PFSK-1 (cell line): ENCODE measurements around the gene KIFAP3.

ENCODE experiments used
- FOXP2 ChIP-seq: optimal IDR thresholded peaks from 2 replicates; pipeline ENCODE3; 2011; ENCODE audit warnings: borderline replicate concordance, control low read depth, inconsistent platforms; ENCODE audit not compliant: insufficient read depth; ENCODE audit errors: extremely low read length, extremely low read depth
- POLR2AphosphoS5 ChIP-seq: IDR thresholded peaks from 2 replicates; pipeline ENCODE4 v1.6.1; 2012; ENCODE audit warnings: low read depth, mild to moderate bottlenecking, control low read depth, low read length, moderate library complexity
- SIN3A ChIP-seq: IDR thresholded peaks from 2 replicates; pipeline ENCODE4 v1.6.1; 2012; ENCODE audit warnings: mild to moderate bottlenecking, low read length, moderate library complexity, borderline replicate concordance; ENCODE audit not compliant: insufficient read depth
- TAF1 ChIP-seq: IDR thresholded peaks from 2 replicates; pipeline ENCODE4 v1.6.1; 2012; ENCODE audit warnings: low read length, control low read depth, borderline replicate concordance; ENCODE audit not compliant: insufficient read depth
- TF ChIP-seq, protein P1 (sequence below), 2 experiments: IDR thresholded peaks; 2 replicates each; pipeline versions ENCODE4 v1.6.1 to v1.8.0; 2011 to 2012; ENCODE audit warnings: low read depth in 2 of 2, low read length in 2 of 2, control low read depth in 1 of 2, inconsistent platforms in 1 of 2, mild to moderate bottlenecking in 1 of 2, moderate library complexity in 1 of 2; ENCODE audit not compliant: insufficient read depth in 1 of 2

KIFAP3 gene

GRCh38 chr1:170041423-170042192 lies 32.9 kb downstream of the KIFAP3 start:
- no peak for TF ChIP-seq TAF1
- TF ChIP-seq FOXP2, result no peak
- TF ChIP-seq, protein P1, sequence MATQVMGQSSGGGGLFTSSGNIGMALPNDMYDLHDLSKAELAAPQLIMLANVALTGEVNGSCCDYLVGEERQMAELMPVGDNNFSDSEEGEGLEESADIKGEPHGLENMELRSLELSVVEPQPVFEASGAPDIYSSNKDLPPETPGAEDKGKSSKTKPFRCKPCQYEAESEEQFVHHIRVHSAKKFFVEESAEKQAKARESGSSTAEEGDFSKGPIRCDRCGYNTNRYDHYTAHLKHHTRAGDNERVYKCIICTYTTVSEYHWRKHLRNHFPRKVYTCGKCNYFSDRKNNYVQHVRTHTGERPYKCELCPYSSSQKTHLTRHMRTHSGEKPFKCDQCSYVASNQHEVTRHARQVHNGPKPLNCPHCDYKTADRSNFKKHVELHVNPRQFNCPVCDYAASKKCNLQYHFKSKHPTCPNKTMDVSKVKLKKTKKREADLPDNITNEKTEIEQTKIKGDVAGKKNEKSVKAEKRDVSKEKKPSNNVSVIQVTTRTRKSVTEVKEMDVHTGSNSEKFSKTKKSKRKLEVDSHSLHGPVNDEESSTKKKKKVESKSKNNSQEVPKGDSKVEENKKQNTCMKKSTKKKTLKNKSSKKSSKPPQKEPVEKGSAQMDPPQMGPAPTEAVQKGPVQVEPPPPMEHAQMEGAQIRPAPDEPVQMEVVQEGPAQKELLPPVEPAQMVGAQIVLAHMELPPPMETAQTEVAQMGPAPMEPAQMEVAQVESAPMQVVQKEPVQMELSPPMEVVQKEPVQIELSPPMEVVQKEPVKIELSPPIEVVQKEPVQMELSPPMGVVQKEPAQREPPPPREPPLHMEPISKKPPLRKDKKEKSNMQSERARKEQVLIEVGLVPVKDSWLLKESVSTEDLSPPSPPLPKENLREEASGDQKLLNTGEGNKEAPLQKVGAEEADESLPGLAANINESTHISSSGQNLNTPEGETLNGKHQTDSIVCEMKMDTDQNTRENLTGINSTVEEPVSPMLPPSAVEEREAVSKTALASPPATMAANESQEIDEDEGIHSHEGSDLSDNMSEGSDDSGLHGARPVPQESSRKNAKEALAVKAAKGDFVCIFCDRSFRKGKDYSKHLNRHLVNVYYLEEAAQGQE (IDR thresholded peaks at IDR 0.05; ENCODE audit: insufficient read depth in 1 of 2, low read depth in 2 of 2, low read length in 2 of 2), result no peak
- no peak for TF ChIP-seq POLR2AphosphoS5
- no peak for TF ChIP-seq SIN3A

DNA sequence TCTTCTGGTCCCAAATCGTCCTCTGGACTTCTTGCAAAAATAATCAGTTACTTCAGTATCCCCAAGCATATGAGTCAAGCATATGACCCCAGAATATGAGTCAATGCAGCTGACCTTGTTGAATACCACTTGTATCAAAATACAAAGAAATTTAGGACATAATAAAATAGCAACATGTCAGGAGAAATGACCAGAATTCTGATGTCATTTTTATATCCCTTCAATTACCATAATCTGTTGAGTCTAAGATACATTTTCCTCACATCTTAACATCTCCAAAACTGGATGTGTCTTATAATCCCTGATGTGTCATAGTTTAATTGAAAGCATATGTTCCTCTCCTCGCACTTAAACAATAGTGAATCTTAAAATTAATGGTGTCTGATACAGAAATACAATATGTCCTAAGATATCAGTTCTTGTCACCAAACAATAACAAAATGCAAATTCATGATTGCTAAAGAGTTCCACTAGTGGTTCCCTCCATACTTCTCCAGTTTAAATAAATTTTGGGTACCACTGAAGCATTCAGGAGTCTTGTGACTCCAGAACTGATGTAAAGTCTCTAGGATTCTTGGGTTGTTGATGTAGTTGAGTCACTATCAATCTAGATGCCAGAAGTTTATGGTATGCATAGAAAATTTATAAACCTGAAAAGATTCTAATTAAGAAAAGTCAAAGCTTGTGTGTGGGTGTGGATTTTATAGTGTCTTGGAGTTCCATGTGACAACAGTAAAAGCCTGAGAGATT lies 41.8 kb downstream of the KIFAP3 start:
- no peak for TF ChIP-seq POLR2AphosphoS5
- no peak for TF ChIP-seq SIN3A
- TF ChIP-seq, protein P1 (IDR thresholded peaks at IDR 0.05; ENCODE audit: insufficient read depth in 1 of 2, low read depth in 2 of 2, low read length in 2 of 2), result no peak
- TF ChIP-seq TAF1, result no peak
- no peak for TF ChIP-seq FOXP2

DNA sequence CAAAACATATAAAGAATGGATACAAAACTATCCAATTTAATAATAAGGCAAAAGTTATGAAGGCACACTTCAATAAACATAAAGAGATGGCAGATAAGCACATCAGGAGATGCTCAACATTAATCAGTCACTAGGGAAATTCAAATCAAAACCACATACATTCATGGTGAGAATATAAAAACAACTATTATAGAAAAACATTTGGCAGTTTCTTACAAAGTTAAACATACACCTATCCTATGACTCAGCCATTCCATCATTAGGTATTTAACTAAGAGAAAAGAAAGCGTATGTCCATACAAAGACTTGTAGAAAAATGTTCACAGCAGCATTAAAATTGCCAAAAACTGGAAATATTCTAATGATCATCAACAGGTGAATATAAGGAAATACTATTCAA lies 44.3 kb downstream of the KIFAP3 start:
- TF ChIP-seq SIN3A, result no peak
- TF ChIP-seq FOXP2, result no peak
- no peak for TF ChIP-seq TAF1
- TF ChIP-seq, protein P1 (IDR thresholded peaks at IDR 0.05; ENCODE audit: insufficient read depth in 1 of 2, low read depth in 2 of 2, low read length in 2 of 2), result no peak
- no peak for TF ChIP-seq POLR2AphosphoS5

GRCh38 chr1:170027760-170028159 lies 46.7 kb downstream of the KIFAP3 start:
- TF ChIP-seq POLR2AphosphoS5, result no peak
- no peak for TF ChIP-seq FOXP2
- no peak for TF ChIP-seq SIN3A
- no peak for TF ChIP-seq TAF1
- TF ChIP-seq, protein P1 (IDR thresholded peaks at IDR 0.05; ENCODE audit: insufficient read depth in 1 of 2, low read depth in 2 of 2, low read length in 2 of 2), result no peak
